Esophagus (tissue), 2 donors: Measurements from ENCODE around the gene TTC9B. TPM values are rescaled to one million over a fixed set of nuclear protein-coding genes. Genes with fewer than 3 reads are reported as not detected.
A peak's percentile ranks its signal among the peaks of the same experiment; 100 is the strongest.

ENCODE experiments used
- H3K27ac ChIP-seq, 2 donors: one replicate each; pipeline ENCODE4 v1.5.1; 2013; ENCODE audit warnings: low read depth in 2 of 2, mild to moderate bottlenecking in 2 of 2, inconsistent platforms in 1 of 2, low read length in 1 of 2, moderate library complexity in 1 of 2
- H3K27me3 ChIP-seq, 2 donors: one replicate each; pipeline ENCODE4 v1.6.1; 2013; ENCODE audit warnings: low read length in 2 of 2, control low read depth in 1 of 2, mild to moderate bottlenecking in 1 of 2; ENCODE audit not compliant: insufficient read depth in 2 of 2, control insufficient read depth in 1 of 2
- H3K36me3 ChIP-seq, 2 donors: one replicate each; pipeline ENCODE4 v1.6.1; 2013; ENCODE audit warnings: low read length in 1 of 2; ENCODE audit not compliant: control insufficient read depth in 2 of 2, insufficient read depth in 2 of 2
- H3K4me1 ChIP-seq, 2 donors: one replicate each; pipeline ENCODE4 v1.6.1; 2013; ENCODE audit warnings: low read length in 1 of 2; ENCODE audit not compliant: control insufficient read depth in 2 of 2, insufficient read depth in 2 of 2
- H3K4me3 ChIP-seq, 2 donors: one replicate each; pipeline ENCODE4 v1.5.1; 2013; ENCODE audit warnings: low read length in 2 of 2, mild to moderate bottlenecking in 2 of 2, low read depth in 1 of 2, moderate library complexity in 1 of 2
- H3K9me3 ChIP-seq, 2 donors: one replicate each; pipeline ENCODE4 v1.6.1; 2013; ENCODE audit warnings: mild to moderate bottlenecking in 2 of 2, low read depth in 1 of 2, low read length in 1 of 2, moderate library complexity in 1 of 2; ENCODE audit not compliant: control insufficient read depth in 2 of 2, insufficient read depth in 1 of 2
- WGBS, 2 donors: extraction: QIAGEN DNeasy Blood & Tissue Kit; methylation state at CpG; one replicate each; pipeline ENCODE4 v1.1.7; 2013; 5-methylcytosine and 5-hydroxymethylcytosine counted together
- polyA plus RNA-seq, 2 donors: library from polyadenylated mRNA; stranded (reverse); fragments of 200-250 nt; gene quantifications; one replicate each; pipeline ENCODE4 v1.2.3, GENCODE V29; 2013
- donor health status: healthy with polysubstance abuse.
- donor health status: Bipolar disorder and iron deficiency.

Gene TTC9B
- polyA plus RNA-seq, 2 donors, result not detected

- Histone ChIP-seq H3K27ac (no peak overlapping the region), H3K4me3 (no peak overlapping the region), H3K27me3 (peaks cover 0 to 5% of the 10 kb centered on the region in 2 donors), H3K9me3 (no peaks in the 10 kb centered on the region), H3K36me3 (peaks cover 0 to 14% of the 10 kb centered on the region in 2 donors), H3K4me1 (peaks cover 4 to 10% of the 10 kb centered on the region in 2 donors)
- 31 to 33% methylated on average over 3 of the region's 3 CpGs for WGBS, 2 donors
These were observed 11.3 kb upstream of the TTC9B start for GRCh38 chr19:40229484-40229883.

GRCh38 chr19:40228863-40229262, 10.7 kb upstream of the TTC9B start:
- Histone ChIP-seq H3K9me3 (no peaks in the 10 kb centered on the region), H3K4me1 (peaks cover 4 to 10% of the 10 kb centered on the region in 2 donors), H3K27ac (no peak overlapping the region), H3K36me3 (peaks cover 0 to 11% of the 10 kb centered on the region in 2 donors), H3K27me3 (peaks cover 0 to 5% of the 10 kb centered on the region in 2 donors), H3K4me3 (no peak overlapping the region)
- 83 to 87% methylated on average over 5 of the region's 5 CpGs for WGBS, 2 donors

- 54 to 60% methylated on average over 10 of the region's 10 CpGs for WGBS, 2 donors
- H3K27ac ChIP-seq, result no peak overlapping the region
- H3K4me1 ChIP-seq, result peaks cover 4 to 10% of the 10 kb centered on the region in 2 donors
- peaks cover 0 to 8% of the 10 kb centered on the region in 2 donors for H3K36me3 ChIP-seq
- no peak overlapping the region for H3K4me3 ChIP-seq
- peaks cover 0 to 5% of the 10 kb centered on the region in 2 donors for H3K27me3 ChIP-seq
- H3K9me3 ChIP-seq, result no peaks in the 10 kb centered on the region
These were observed 10.2 kb upstream of the TTC9B start for GRCh38 chr19:40228346-40228745.

- Histone ChIP-seq H3K9me3 (no peaks in the 10 kb centered on the region), H3K4me1 (peaks cover 4 to 13% of the 10 kb centered on the region in 2 donors), H3K4me3 (peak overlapping the region in 1 of 2 donors; percentile 23), H3K27ac (no peak overlapping the region), H3K36me3 (no peaks in the 10 kb centered on the region), H3K27me3 (peaks cover 0 to 5% of the 10 kb centered on the region in 2 donors)
- 23 to 24% methylated on average over 21 of the region's 21 CpGs for WGBS, 2 donors
These were observed 7.5 kb upstream of the TTC9B start for GRCh38 chr19:40225440-40226305.

GRCh38 chr19:40224342-40225150, 6.4 kb upstream of the TTC9B start:
- H3K27ac ChIP-seq, result no peak overlapping the region
- H3K9me3 ChIP-seq, result no peaks in the 10 kb centered on the region
- 71 to 76% methylated on average over 32 of the region's 32 CpGs for WGBS, 2 donors
- H3K4me3 ChIP-seq, result no peak overlapping the region
- H3K4me1 ChIP-seq, result peaks cover 4 to 13% of the 10 kb centered on the region in 2 donors
- H3K36me3 ChIP-seq, result no peaks in the 10 kb centered on the region
- H3K27me3 ChIP-seq, result peaks cover 0 to 5% of the 10 kb centered on the region in 2 donors

- no peaks in the 10 kb centered on the region for H3K9me3 ChIP-seq
- H3K4me1 ChIP-seq, result peaks cover 4 to 13% of the 10 kb centered on the region in 2 donors
- WGBS, 2 donors, result 22 to 23% methylated on average over 48 of the region's 48 CpGs
- H3K36me3 ChIP-seq, result no peaks in the 10 kb centered on the region
- no peak overlapping the region for H3K4me3 ChIP-seq
- H3K27ac ChIP-seq, result no peak overlapping the region
- peaks cover 0 to 10% of the 10 kb centered on the region in 2 donors for H3K27me3 ChIP-seq
These were observed 5.1 kb upstream of the TTC9B start for GRCh38 chr19:40223135-40223822.

GRCh38 chr19:40221858-40222619, 3.9 kb upstream of the TTC9B start:
- WGBS, 2 donors, result 58 to 59% methylated on average over 41 of the region's 41 CpGs
- Histone ChIP-seq H3K27ac (no peak overlapping the region), H3K9me3 (no peaks in the 10 kb centered on the region), H3K36me3 (no peaks in the 10 kb centered on the region), H3K4me1 (peaks cover 8 to 18% of the 10 kb centered on the region in 2 donors), H3K4me3 (no peak overlapping the region), H3K27me3 (peaks cover 0 to 8% of the 10 kb centered on the region in 2 donors)

- WGBS, 2 donors, result 78 to 81% methylated on average over 9 of the region's 9 CpGs
These were observed 2.5 kb upstream of the TTC9B start for GRCh38 chr19:40220674-40221073.

More at GRCh38 chr19:40220674-40221073, 2.5 kb upstream of the TTC9B start:
- H3K4me1 ChIP-seq, result peaks cover 6 to 16% of the 10 kb centered on the region in 2 donors
- H3K27ac ChIP-seq, result no peak overlapping the region
- H3K36me3 ChIP-seq, result no peaks in the 10 kb centered on the region
- H3K27me3 ChIP-seq, result peaks cover 0 to 8% of the 10 kb centered on the region in 2 donors
- H3K4me3 ChIP-seq, result no peak overlapping the region
- no peaks in the 10 kb centered on the region for H3K9me3 ChIP-seq
